ENCODE data around the gene TSSK1B. TPM values are rescaled to one million over a fixed set of nuclear protein-coding genes. Genes with fewer than 3 reads are reported as not detected.

Gene TSSK1B
- under 0.01 TPM in 1 of 2 replicates, not detected in the other for total RNA-seq

GRCh38 chr5:113434889-113435288 lies at the start of gene TSSK1B:
Gene TSSK1B, minus strand, starts transcription at chr5:113434989. Its CDS starts 150 bp downstream, at chr5:113434839.

Other genes starting within 250 kb of the TSSK1B start
- 63.3 and 68.5 TPM in 2 replicates for gene MCC, start 53.5 kb upstream of the TSSK1B start, total RNA-seq
- gene YTHDC2, start 78.7 kb upstream of the TSSK1B start, total RNA-seq = 18.9 and 19.4 TPM in 2 replicates